HepG2 (cell line): Measurements from ENCODE around the gene MTA1. TPM values are rescaled to one million over a fixed set of nuclear protein-coding genes. Genes with fewer than 3 reads are reported as not detected.

ENCODE experiments used
- ATAC-seq: fragments of 200-7000 bp; cut with Tn5 transposase; 3 replicates; pipeline ENCODE4 v1.9.1; 2020; ENCODE audit warnings: mild to moderate bottlenecking, moderate library complexity
- BruUV-seq: library from RNA; stranded (reverse); fragments of 400-500 nt; replicated peaks from 2 replicates; lab custom pipeline; 2021; lab: Mats Ljungman, UMichigan
- CTCF ChIA-PET: fragments of 300-600 bp; formaldehyde crosslinking; extraction: SDS; loops from one replicate; lab custom pipeline; 2021; ENCODE audit warnings: low total read pairs, inconsistent platforms, low intra/inter-chr PET ratio; lab: Yijun Ruan, JAX
- POLR2A ChIA-PET: fragments of 350-600 bp; sonication (Branson Sonifier 250); formaldehyde crosslinking; loops from one replicate; lab custom pipeline; 2020; ENCODE audit warnings: antibody characterized with exemption, inconsistent platforms; lab: Yijun Ruan, JAX
- DNase-seq: peaks from one replicate; pipeline ENCODE4 v3.0.0-alpha.2; 2015; ENCODE audit warnings: low spot score
- FAIRE-seq: peaks from 3 replicates; lab custom pipeline; 2011; peaks lifted over from hg19 to GRCh38; lab: Jason Lieb, UNC
- H2AFZ ChIP-seq: one replicate; pipeline ENCODE4 v1.6.1; 2011; ENCODE audit warnings: low read length, inconsistent platforms
- H3K27ac ChIP-seq: fragments of 300-600 bp; 3 replicates; pipeline ENCODE4 v1.8.0; 2011; ENCODE audit warnings: mixed run types, mild to moderate bottlenecking, mixed read lengths, low read length, inconsistent platforms; ENCODE audit not compliant: insufficient read depth; ENCODE audit errors: extremely low read length
- H3K27me3 ChIP-seq, 2 experiments: fragments of 200-600 bp in 1 of 2; 2 replicates in 1 of 2; 3 replicates in 1 of 2; pipeline versions ENCODE4 v1.6.0 to v1.8.0; 2011; ENCODE audit warnings: low read length in 2 of 2, mild to moderate bottlenecking in 2 of 2, moderate library complexity in 2 of 2, inconsistent platforms in 1 of 2; ENCODE audit not compliant: insufficient read depth in 2 of 2, control insufficient read depth in 1 of 2
- H3K36me3 ChIP-seq, 2 experiments: fragments of 200-600 bp in 1 of 2; replicated peaks in 1 of 2; 2 replicates in 1 of 2; 3 replicates in 1 of 2; pipeline versions ENCODE4 v1.5.1 to v1.8.0; 2011; ENCODE audit warnings: low read length in 2 of 2, inconsistent platforms in 1 of 2; ENCODE audit not compliant: insufficient read depth in 2 of 2, control insufficient read depth in 1 of 2
- H3K4me1 ChIP-seq: 2 replicates; pipeline ENCODE4 v1.5.1; 2012; ENCODE audit warnings: low read length, inconsistent platforms; ENCODE audit not compliant: insufficient read depth
- H3K4me2 ChIP-seq: 2 replicates; pipeline ENCODE4 v1.6.0; 2011; ENCODE audit warnings: low read depth, low read length, inconsistent platforms
- H3K4me3 ChIP-seq, 3 experiments: fragments of 200-600 bp in 1 of 3; sonication (generic), shearing (Covaris generic) in 1 of 3; replicated peaks in 1 of 3; 2 replicates each; pipeline ENCODE4 v1.5.1; 2011 to 2016; ENCODE audit warnings: low read length in 3 of 3, inconsistent platforms in 2 of 3, low read depth in 2 of 3, mild to moderate bottlenecking in 2 of 3, control low read depth in 1 of 3, mixed read lengths in 1 of 3; ENCODE audit not compliant: insufficient read depth in 1 of 3
- H3K79me2 ChIP-seq: one replicate; pipeline ENCODE4 v1.6.1; 2011; ENCODE audit warnings: low read length, inconsistent platforms; ENCODE audit not compliant: insufficient read depth
- H3K9ac ChIP-seq: 2 replicates; pipeline ENCODE4 v1.6.0; 2011; ENCODE audit warnings: mild to moderate bottlenecking, low read depth, low read length, inconsistent platforms; ENCODE audit not compliant: insufficient read depth
- H3K9me3 ChIP-seq: 2 replicates; pipeline ENCODE4 v1.5.1; 2012; ENCODE audit warnings: mild to moderate bottlenecking, low read length
- H4K20me1 ChIP-seq: 2 replicates; pipeline ENCODE4 v1.6.0; 2011; ENCODE audit warnings: inconsistent platforms, mild to moderate bottlenecking, low read length, moderate library complexity; ENCODE audit not compliant: insufficient read depth
- MEF2D ChIP-seq: sonication (generic); formaldehyde crosslinking; IDR thresholded peaks from 2 replicates; pipeline ENCODE4 v1.5.1; 2020; ENCODE audit warnings: mild to moderate bottlenecking, missing genetic modification reagents
- NFE2L1 ChIP-seq: sonication (generic); formaldehyde crosslinking; IDR thresholded peaks from 2 replicates; pipeline ENCODE4 v1.4.0; 2020; ENCODE audit warnings: missing genetic modification reagents, mild to moderate bottlenecking, borderline replicate concordance
- TAF15 ChIP-seq: fragments of 200-400 bp; formaldehyde crosslinking; IDR thresholded peaks from one replicate; pipeline ENCODE4 v1.6.1; 2018; ENCODE audit warnings: mild to moderate bottlenecking, low read depth, low read length; ENCODE audit not compliant: poor library complexity, severe bottlenecking
- ZNF567 ChIP-seq: sonication (generic); formaldehyde crosslinking; IDR thresholded peaks from 2 replicates; pipeline ENCODE4 v1.8.1; 2023; ENCODE audit warnings: mild to moderate bottlenecking, missing genetic modification reagents, borderline replicate concordance
- ZNF674 ChIP-seq: sonication (generic); formaldehyde crosslinking; IDR thresholded peaks from 2 replicates; pipeline ENCODE4 v1.5.0; 2020; ENCODE audit warnings: low read depth, mild to moderate bottlenecking, missing genetic modification reagents
- ZNF772 ChIP-seq: sonication (generic); formaldehyde crosslinking; IDR thresholded peaks from 2 replicates; pipeline ENCODE4 v1.5.0; 2020; ENCODE audit warnings: mild to moderate bottlenecking, missing genetic modification reagents
- ZNF83 ChIP-seq: sonication (generic); formaldehyde crosslinking; IDR thresholded peaks from 2 replicates; pipeline ENCODE4 v1.4.0; 2020; ENCODE audit warnings: missing genetic modification reagents, mild to moderate bottlenecking, borderline replicate concordance
- WGBS: methylation state at CpG from one replicate; pipeline ENCODE4 v1.1.6; 2017; ENCODE audit warnings: low lambda C conversion rate; 5-methylcytosine and 5-hydroxymethylcytosine counted together
- in situ Hi-C: cut with HindIII; loops from 2 replicates; pipeline ENCODE4 v1.10.0; 2017; ENCODE audit warnings: low pct_unique_long_range_greater_than_20kb; ENCODE audit not compliant: extremely low pct_ligation_motif_present
- intact Hi-C: fragments of 100-400 bp; cut with micrococcal nuclease; formaldehyde crosslinking; loops from one replicate; pipeline ENCODE4 v1.10.0; 2022; ENCODE audit not compliant: unreplicated experiment
- polyA plus RNA-seq, 8 experiments: library from polyadenylated mRNA; depleted of rRNA in 3 of 8; stranded (reverse) in 7 of 8; unstranded in 1 of 8; fragments of >200 nt; fragmentation: Illumina TruSeq in 4 of 8; extraction: Trizol in 4 of 8; gene quantifications; 2 replicates each; pipeline versions ENCODE4 v1.2.1 to v1.2.3, GENCODE V29; 2011 to 2016; ENCODE audit warnings: low read depth in 4 of 8, missing spikeins in 1 of 8, mixed read lengths in 1 of 8; ENCODE audit not compliant: insufficient read depth in 1 of 8
- total RNA-seq, 5 experiments: library from RNA; depleted of rRNA; stranded (reverse); fragments of >200 nt; fragmentation: Illumina TruSeq; extraction: Trizol; gene quantifications; 2 replicates each; pipeline ENCODE4 v1.2.3, GENCODE V29; 2016; ENCODE audit warnings: low read depth in 1 of 5
- TF ChIP-seq, protein P1 (sequence below), 2 experiments: sonication (generic) in 1 of 2; formaldehyde crosslinking in 1 of 2; IDR thresholded peaks; 2 replicates each; pipeline versions ENCODE4 v1.5.1 to v1.6.1; 2011 to 2020; ENCODE audit warnings: borderline replicate concordance in 1 of 2, low read depth in 1 of 2, low read length in 1 of 2, mild to moderate bottlenecking in 1 of 2, missing genetic modification reagents in 1 of 2, moderate library complexity in 1 of 2
- TF ChIP-seq, protein P2 (sequence below): sonication (generic); formaldehyde crosslinking; IDR thresholded peaks from 2 replicates; pipeline ENCODE4 v1.4.0; 2020; ENCODE audit warnings: mild to moderate bottlenecking, low read depth, missing genetic modification reagents
- TF ChIP-seq, protein P3 (sequence below): sonication (generic); formaldehyde crosslinking; IDR thresholded peaks from 2 replicates; pipeline ENCODE4 v1.5.0; 2020; ENCODE audit warnings: missing genetic modification reagents, mild to moderate bottlenecking, borderline replicate concordance
- TF ChIP-seq, protein P4 (sequence below): sonication (generic); formaldehyde crosslinking; IDR thresholded peaks from 2 replicates; pipeline ENCODE4 v1.9.0; 2021; ENCODE audit warnings: missing genetic modification reagents, borderline replicate concordance
- TF ChIP-seq, protein P5 (sequence below): sonication (generic); formaldehyde crosslinking; IDR thresholded peaks from 2 replicates; pipeline ENCODE4 v1.4.0; 2020; ENCODE audit warnings: missing genetic modification reagents
- TF ChIP-seq, protein P6 (sequence below), 2 experiments: fragments of 450-650 bp in 1 of 2; sonication (generic) in 1 of 2; formaldehyde crosslinking; IDR thresholded peaks; 2 replicates each; pipeline versions ENCODE4 v1.5.0 to v1.8.0; 2020 to 2022; ENCODE audit warnings: mild to moderate bottlenecking in 1 of 2, missing genetic modification reagents in 1 of 2

Gene MTA1
- total and polyA plus RNA-seq, 2 of the 13 experiments (the other 11 are each of a cell fraction or from before 2014, with no cell fraction given): 35.2 to 85.8 TPM

DNA sequence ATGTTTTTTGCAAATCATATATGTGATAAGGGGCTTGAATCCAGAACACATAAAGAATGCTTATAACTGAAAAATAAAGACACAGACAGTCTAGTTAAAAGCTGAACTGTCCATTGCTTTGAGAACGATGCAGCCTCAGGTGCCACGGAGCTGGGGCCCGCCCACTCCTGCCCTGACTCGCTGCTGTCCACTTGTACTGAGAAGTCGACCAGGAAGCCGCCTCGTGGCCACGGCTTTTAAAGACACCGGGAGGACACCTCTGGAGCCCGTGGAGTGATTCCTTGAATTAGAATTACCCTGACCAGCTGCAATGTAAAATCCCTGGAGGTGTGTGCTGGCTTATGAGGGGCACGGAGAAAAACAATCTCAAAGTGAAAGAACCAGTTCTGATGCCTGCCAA, 45.2 kb upstream of the MTA1 start:
- TSS peak; percentile 25 for BruUV-seq
- CTCF ChIA-PET: no interaction called here
- intact Hi-C loops: loop anchor here (5.0 kb wide), 1 partner anchor 158 kb away; no protein-coding TSS in a partner anchor
- TF ChIP-seq, protein P1, sequence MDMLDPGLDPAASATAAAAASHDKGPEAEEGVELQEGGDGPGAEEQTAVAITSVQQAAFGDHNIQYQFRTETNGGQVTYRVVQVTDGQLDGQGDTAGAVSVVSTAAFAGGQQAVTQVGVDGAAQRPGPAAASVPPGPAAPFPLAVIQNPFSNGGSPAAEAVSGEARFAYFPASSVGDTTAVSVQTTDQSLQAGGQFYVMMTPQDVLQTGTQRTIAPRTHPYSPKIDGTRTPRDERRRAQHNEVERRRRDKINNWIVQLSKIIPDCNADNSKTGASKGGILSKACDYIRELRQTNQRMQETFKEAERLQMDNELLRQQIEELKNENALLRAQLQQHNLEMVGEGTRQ (IDR thresholded peaks at IDR 0.05; ENCODE audit: low read depth, low read length): no peak
- TF ChIP-seq, protein P1 (CRISPR knock-in tag; IDR thresholded peaks at IDR 0.05; ENCODE audit: borderline replicate concordance): no peak
- TF ChIP-seq, protein P2, sequence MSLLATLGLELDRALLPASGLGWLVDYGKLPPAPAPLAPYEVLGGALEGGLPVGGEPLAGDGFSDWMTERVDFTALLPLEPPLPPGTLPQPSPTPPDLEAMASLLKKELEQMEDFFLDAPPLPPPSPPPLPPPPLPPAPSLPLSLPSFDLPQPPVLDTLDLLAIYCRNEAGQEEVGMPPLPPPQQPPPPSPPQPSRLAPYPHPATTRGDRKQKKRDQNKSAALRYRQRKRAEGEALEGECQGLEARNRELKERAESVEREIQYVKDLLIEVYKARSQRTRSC (CRISPR knock-in tag): no peak
- no peak for TF ChIP-seq ZNF674
- no peak for TF ChIP-seq MEF2D (CRISPR knock-in tag)
- no peak for TF ChIP-seq ZNF772
- TF ChIP-seq, protein P3, sequence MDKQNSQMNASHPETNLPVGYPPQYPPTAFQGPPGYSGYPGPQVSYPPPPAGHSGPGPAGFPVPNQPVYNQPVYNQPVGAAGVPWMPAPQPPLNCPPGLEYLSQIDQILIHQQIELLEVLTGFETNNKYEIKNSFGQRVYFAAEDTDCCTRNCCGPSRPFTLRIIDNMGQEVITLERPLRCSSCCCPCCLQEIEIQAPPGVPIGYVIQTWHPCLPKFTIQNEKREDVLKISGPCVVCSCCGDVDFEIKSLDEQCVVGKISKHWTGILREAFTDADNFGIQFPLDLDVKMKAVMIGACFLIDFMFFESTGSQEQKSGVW (CRISPR knock-in tag): no peak
- no peak for TF ChIP-seq TAF15
- TF ChIP-seq NFE2L1 (CRISPR knock-in tag): no peak
- TF ChIP-seq, protein P4, sequence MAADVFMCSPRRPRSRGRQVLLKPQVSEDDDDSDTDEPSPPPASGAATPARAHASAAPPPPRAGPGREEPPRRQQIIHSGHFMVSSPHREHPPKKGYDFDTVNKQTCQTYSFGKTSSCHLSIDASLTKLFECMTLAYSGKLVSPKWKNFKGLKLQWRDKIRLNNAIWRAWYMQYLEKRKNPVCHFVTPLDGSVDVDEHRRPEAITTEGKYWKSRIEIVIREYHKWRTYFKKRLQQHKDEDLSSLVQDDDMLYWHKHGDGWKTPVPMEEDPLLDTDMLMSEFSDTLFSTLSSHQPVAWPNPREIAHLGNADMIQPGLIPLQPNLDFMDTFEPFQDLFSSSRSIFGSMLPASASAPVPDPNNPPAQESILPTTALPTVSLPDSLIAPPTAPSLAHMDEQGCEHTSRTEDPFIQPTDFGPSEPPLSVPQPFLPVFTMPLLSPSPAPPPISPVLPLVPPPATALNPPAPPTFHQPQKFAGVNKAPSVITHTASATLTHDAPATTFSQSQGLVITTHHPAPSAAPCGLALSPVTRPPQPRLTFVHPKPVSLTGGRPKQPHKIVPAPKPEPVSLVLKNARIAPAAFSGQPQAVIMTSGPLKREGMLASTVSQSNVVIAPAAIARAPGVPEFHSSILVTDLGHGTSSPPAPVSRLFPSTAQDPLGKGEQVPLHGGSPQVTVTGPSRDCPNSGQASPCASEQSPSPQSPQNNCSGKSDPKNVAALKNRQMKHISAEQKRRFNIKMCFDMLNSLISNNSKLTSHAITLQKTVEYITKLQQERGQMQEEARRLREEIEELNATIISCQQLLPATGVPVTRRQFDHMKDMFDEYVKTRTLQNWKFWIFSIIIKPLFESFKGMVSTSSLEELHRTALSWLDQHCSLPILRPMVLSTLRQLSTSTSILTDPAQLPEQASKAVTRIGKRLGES (CRISPR knock-in tag): no peak
- TF ChIP-seq, protein P5, sequence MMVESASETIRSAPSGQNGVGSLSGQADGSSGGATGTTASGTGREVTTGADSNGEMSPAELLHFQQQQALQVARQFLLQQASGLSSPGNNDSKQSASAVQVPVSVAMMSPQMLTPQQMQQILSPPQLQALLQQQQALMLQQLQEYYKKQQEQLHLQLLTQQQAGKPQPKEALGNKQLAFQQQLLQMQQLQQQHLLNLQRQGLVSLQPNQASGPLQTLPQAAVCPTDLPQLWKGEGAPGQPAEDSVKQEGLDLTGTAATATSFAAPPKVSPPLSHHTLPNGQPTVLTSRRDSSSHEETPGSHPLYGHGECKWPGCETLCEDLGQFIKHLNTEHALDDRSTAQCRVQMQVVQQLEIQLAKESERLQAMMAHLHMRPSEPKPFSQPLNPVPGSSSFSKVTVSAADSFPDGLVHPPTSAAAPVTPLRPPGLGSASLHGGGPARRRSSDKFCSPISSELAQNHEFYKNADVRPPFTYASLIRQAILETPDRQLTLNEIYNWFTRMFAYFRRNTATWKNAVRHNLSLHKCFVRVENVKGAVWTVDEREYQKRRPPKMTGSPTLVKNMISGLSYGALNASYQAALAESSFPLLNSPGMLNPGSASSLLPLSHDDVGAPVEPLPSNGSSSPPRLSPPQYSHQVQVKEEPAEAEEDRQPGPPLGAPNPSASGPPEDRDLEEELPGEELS: no peak
- TF ChIP-seq ZNF567 (CRISPR knock-in tag): no peak
- TF ChIP-seq, protein P6, sequence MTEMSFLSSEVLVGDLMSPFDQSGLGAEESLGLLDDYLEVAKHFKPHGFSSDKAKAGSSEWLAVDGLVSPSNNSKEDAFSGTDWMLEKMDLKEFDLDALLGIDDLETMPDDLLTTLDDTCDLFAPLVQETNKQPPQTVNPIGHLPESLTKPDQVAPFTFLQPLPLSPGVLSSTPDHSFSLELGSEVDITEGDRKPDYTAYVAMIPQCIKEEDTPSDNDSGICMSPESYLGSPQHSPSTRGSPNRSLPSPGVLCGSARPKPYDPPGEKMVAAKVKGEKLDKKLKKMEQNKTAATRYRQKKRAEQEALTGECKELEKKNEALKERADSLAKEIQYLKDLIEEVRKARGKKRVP (CRISPR knock-in tag; IDR thresholded peaks at IDR 0.05): no peak
- TF ChIP-seq ZNF83 (CRISPR knock-in tag): no peak

More for the DNA sequence above, 45.2 kb upstream of the MTA1 start:
- H3K9ac ChIP-seq: no peak overlapping the region
- H3K27me3 ChIP-seq: no peaks in the 10 kb centered on the region
- H3K4me3 ChIP-seq: no peak overlapping the region
- no peaks in the 10 kb centered on the region for H3K36me3 ChIP-seq
- 42% methylated on average over 11 of the region's 11 CpGs for WGBS
- POLR2A ChIA-PET: no interaction called here
- H3K27ac ChIP-seq: no peak overlapping the region
- ATAC-seq (no peak), DNase-seq (no peak), FAIRE-seq (no peak)
- no peaks in the 10 kb centered on the region for H3K79me2 ChIP-seq
- in situ Hi-C loops: no loop called here
- H3K4me2 ChIP-seq: no peak overlapping the region
- H4K20me1 ChIP-seq: no peaks in the 10 kb centered on the region
- no peak overlapping the region for H2AFZ ChIP-seq
- no peaks in the 10 kb centered on the region for H3K4me1 ChIP-seq
- H3K9me3 ChIP-seq: no peaks in the 10 kb centered on the region
